GM12865 (cell line): ENCODE measurements around the gene MFNG.

Source experiments
- DNase-seq: peaks from one replicate; pipeline ENCODE4 v3.0.0; 2010; ENCODE audit warnings: low read depth
- H3K4me3 ChIP-seq: 2 replicates; pipeline ENCODE4 v1.5.1; 2011; ENCODE audit warnings: mild to moderate bottlenecking, low read depth, low read length, control low read depth
- CTCF ChIP-seq: IDR thresholded peaks from 2 replicates; pipeline ENCODE4 v1.5.1; 2011; ENCODE audit warnings: low read length, control low read depth, low read depth, inconsistent platforms; ENCODE audit not compliant: insufficient read depth; ENCODE audit errors: missing control alignments

The MFNG gene

DNA sequence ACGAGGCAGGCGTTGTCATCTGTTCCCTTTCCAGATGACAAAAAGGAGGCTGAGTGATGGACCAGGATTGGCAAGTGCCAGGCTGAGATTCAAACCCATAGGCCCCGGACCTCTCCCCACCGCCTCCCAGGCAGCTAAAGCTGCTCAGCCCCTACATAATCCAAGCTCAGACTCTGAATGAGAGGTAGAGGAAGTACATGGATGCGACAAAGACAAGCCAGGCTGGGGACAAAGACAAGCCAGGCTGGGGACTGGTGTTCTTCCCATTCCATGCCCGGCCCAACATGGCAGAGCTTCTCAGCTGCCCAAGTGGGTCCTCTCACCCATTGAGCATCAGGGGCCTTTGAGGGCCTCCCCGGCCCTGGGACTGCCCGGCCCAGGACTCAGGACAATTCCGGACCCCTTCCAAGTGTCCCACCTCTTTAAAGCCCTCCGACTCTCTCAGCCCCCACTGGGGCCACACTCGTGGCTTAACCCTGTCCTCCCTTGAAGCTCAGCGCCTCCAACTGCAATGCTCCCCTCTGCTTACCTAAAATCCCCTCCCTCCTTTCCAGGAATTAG, 4.8 kb downstream of the MFNG start:
- no peak overlapping the region for H3K4me3 ChIP-seq
- TF ChIP-seq CTCF = no peak
- DNase-seq = no peak

DNA sequence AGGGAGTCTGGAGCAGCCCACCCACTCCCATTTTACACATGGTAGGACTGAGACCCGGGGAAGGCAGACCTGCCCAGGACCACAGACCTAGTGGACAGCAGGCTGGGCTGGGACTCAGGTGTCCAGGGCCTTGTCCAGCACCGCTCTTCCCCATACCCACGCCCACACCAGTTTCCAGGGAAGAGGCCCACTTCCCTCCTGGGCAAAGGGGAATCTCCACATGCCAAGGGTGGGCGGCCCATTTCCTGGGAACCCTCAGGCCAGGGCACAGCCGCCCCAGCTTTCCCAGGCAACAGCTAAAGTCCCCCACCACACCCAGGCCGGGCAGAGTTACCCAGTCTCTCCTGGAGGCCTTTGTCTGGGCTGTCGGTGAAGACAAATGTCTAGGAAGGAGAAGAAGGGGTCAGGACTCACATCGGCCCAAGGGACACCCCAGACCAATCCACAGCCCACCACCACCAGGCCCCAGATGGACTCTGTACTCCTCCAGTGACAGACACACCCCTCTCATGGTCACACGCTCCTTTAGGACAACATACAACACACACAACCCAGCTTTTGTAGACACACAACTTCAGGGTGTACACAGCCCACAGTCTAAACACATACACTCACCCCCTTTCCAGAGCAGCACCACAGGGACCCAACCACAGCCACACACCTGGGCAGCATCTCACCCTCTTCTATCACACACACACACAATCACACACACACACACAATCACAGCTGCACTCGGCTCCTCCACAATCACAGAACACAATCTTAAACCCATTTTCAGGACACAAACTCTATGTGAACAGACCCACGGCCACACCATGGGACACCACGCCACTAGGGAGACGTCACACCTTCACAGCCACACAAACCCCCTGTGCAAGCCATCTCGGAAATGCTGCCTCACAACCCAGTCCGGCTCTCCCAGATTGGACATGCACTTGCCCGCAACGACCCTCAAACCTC, 5.5 kb downstream of the MFNG start:
- DNase-seq = no peak
- H3K4me3 ChIP-seq = no peak overlapping the region
- no peak for TF ChIP-seq CTCF

DNA sequence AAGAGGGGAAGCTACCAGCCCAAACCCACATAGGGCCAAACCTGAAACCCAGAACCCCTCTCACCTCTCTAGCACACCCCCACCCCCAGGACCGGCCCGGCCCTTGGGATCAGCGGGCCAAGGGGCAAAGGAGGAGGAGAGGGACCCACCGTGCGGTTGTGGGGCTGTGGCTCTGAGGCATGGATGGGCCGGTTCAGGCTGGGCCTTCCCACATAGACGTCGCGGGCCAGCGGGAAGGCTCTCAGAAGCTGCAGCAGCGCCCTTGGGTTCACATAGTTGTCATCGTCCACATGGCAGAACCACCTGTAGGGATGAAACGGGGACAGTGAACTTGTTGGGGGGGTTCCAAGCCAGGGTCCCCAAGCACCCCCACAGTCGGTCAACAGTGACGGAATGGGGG, 7.0 kb downstream of the MFNG start:
- DNase-seq = no peak
- TF ChIP-seq CTCF = no peak
- no peak overlapping the region for H3K4me3 ChIP-seq

- TF ChIP-seq CTCF = no peak
- H3K4me3 ChIP-seq = no peak overlapping the region
- DNase-seq = no peak
Observed at GRCh38 chr22:37476389-37477329, 9.5 kb downstream of the MFNG start.

GRCh38 chr22:37474447-37475090, 11.6 kb downstream of the MFNG start:
- no peak for TF ChIP-seq CTCF

DNA sequence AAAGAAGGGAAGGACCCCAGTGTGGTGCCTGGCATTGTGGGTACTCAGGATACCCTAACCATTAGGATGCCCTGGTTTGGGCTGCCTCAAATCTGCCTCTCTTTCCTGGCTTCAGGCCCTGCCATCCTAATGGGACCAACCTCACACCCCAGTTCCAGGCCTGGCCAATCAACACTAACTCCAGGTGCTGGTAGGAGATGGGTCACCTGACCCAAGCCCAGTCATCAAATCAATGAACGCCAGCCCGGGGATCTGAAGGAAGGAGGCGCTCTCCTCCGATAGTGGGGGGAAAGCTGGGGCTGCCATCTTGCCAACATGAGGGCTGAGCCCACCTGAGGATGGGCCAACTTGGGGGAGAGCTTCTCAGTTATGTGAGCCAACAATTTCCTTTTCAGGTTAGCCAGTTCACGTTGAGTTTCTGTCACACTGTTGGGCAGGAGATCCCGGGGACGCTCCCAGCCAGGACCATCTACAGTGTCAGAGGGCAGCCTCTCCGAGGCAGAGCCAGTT, 12.7 kb downstream of the MFNG start:
- no peak overlapping the region for H3K4me3 ChIP-seq
- TF ChIP-seq CTCF = no peak
- DNase-seq = no peak

More at GRCh38 chr22:37474447-37475090, 11.6 kb downstream of the MFNG start:
- DNase-seq = no peak
- no peak overlapping the region for H3K4me3 ChIP-seq
